Measurements from ENCODE around the gene KCNJ4.
"Not testable (repeated sequence)": the region's sequence is repeated elsewhere in the genome, so short reads cannot be mapped to it uniquely, and the experiment has no call there.

The KCNJ4 gene

GRCh38 chr22:38406617-38407016 is 48.4 kb downstream of the KCNJ4 start:
- DNase-seq: no peak

DNA sequence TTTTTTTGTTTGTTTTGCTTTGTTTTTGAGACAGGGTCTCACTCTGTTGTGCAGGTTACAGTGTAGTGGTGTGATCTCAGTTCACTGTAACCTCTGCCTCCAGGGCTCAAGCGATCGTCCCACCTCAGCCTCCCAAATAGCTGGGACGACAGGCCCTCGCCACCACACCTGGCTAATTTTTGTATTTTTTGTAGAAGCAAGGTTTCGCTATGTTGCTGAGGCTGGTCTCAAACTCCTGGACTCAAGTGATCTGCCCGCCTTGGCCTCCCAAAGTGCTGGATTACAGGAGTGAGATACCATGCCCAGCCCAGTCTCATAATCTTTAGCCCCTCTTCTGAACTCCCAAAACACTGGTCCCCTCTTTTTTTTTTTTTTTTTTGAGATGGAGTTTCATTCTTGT is 50.6 kb downstream of the KCNJ4 start:
- DNase-seq: no peak

GRCh38 chr22:38403812-38404211 is 51.2 kb downstream of the KCNJ4 start:
- DNase-seq: no peak

DNA sequence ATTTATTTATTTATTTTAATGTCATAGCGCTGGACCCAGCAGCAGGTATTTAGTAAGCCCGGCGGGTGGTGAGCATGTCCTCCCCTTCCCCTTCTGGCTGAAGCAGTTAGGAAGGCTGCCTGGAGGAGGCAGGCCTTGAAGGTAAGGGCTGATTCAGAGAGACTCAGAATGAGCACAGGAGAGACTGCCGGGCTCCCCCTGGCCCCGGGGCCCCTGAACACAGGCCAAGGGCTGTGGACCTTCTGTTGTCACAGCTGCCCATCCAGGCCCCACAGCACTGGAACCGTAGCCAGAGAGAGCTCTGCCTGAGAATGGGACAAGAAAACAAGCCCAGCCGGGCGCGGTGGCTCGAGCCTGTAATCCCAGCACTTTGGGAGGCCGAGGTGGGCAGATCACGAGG is 52.8 kb downstream of the KCNJ4 start:
- DNase-seq: no peak

DNA sequence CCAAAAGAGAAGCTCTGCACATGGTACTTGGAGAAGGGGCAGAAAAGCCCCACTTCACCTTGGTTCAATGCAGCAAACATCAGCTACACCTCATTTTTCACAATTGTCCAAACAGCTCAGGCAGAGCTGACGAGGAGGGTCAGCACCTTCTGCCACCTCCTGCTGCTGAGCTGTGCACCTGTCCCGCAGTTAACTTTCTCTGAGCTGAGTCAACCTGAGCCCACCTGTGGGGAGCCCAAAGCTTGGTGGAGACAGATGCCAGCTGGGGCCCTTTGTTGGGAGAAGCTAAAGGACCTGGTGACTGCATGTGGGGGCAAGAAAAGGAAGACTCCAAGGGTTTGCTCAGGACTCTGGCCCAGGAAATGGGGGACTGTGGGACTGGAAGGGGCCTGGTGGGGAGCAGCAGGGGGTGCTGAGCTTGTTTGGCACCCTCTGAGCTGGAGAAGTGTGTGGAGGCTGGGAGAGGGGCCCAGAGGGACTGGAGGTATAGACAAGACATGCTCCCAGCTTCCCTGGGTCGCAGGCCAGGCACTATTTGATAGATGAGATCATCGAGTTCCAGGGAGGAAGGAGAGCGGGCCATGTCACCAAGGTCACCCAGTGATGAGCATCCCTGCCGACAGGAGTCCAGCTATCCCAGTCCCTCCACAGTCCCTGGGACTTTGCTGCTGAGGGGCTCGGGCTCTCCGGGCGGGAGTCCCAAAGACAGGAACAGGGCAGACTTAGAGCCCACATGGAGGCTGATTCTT is 53.5 kb downstream of the KCNJ4 start:
- DNase-seq: no peak

GRCh38 chr22:38400256-38400655 is 54.7 kb downstream of the KCNJ4 start:
- DNase-seq: not testable (repeated sequence)

DNA sequence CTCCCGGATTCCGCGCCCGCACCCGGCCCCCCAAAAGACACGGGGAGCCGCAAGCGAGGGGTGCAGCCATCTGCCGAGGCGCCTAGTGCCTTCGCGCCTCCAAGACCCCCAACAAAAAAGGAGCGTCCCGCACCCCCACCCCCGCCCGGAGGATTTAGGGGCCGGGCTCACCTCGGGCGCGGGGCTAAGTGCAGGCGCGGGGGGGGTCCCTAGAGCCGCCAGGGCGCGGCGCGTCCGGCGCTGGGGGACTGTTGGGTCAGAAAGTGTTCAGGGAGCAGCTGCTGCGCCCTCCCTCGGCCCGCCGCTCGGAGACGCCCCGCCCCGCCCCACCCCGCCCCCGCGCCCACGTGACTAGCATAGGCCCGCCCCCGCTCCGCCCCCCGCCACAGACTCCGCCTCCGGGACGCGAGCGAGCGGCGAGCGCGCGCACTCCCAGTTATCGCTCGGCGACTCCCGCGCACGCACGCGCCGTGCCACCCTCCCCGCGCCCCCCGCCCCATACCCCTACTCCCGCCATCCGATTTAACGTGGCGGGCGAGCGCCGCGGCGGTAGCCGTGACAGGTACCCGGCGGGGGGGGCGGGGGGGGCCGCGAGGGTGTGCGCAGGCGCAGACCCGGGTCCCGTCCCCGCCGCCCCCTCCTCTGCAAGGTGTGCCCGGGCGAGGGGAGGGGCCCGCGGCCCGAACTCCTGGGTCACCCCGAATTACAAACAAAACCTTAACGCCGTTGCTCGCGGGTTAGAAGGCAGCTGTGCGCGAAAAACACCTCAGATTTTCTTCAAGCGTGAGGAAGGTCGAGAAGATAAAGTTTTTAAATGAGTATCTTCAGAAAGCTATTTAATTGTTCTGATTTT is 56.2 kb downstream of the KCNJ4 start:
- DNase-seq: peak; percentile 91

- peak; percentile 82 for DNase-seq
These were observed 56.8 kb downstream of the KCNJ4 start for GRCh38 chr22:38398181-38398608.

DNA sequence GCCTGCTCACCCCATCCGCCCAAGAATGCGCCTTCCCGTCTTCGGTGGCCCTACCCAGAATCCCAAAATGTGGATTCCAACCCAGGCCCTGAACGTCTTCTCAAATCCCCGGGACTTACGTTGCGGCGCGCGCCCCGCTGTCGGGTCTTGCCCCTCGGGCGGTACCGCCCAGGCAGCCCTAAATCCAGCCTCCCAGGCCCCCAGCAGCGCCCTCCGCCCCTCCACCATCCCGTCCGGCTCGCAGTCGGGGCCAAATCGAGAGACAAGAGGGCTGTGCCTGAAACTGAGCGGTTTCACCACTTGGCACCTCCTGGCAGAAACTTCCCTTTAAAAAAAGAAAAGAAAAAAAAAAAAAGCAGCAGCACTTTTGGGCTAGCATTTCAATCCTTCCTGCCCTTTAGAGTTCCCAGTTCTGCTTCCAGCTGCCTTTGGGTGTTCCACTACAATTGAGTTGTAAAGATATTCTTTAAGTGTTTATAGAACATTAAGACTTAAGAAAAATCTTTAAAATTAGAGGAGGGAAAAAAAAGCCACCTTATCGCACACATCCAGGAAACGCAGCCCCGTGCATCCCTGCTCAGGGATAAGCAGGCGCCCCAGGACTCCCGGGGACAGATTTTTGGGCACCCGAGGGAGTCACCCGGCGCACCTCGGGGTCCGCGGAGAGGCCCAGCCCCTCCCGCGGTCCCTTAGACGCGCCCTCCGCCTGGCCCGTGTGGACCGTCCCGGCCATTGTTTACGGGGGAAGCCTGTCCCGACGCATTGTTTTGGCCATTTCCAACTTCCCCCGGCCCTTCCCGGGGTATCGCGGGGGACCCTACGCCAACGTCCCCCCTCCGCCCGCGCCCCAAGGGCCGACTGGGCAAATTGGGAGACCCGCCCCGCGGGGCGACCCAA is 57.6 kb downstream of the KCNJ4 start:
- peak; percentile 52 for DNase-seq

DNA sequence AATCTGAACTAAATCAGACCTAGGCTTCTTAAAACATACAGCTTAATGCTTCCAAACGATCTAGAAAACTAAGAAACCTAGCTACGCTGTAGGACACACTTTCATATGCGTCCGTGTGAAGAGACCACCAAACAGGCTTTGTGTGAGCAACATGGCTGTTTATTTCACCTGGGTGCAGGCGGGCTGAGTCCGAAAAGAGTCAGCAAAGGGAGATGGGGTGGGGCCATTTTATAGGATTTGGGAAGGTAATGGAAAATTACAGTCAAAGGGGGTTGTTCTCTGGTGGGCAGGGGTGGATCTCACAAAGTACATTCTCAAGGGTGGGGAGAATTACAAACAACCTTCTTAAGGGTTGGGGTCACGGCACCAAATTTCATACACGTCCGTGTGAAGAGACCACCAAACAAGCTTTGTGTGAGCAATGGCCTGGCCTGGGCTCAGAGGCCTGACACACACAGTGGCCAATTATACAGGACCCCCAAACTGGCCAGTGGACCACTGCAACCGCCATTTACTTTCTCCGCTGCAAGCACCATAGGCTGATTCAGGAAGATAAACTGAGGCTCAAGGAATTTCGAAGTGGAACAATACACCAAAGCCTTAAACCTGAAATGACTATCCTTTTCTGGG is 58.4 kb downstream of the KCNJ4 start:
- DNase-seq: not testable (repeated sequence)

DNA sequence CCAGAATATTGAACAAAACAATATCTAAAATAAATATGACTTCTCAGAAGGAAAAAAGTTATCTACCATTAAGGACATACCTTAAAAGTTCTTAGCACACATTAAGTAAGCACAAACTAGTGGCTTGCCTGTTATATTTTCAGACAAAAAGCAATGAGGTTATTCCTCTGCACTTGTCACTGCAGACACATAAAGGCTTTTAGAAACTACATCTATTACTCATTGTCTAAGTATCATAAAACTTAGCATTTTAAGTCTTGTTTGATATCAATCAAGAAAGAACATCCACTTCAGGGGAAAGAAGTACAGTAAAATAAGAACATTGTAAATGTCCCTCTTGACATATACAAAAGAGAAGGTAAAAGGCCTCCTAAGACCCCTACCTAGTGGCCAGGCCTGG is 59.1 kb downstream of the KCNJ4 start:
- not testable (repeated sequence) for DNase-seq

DNA sequence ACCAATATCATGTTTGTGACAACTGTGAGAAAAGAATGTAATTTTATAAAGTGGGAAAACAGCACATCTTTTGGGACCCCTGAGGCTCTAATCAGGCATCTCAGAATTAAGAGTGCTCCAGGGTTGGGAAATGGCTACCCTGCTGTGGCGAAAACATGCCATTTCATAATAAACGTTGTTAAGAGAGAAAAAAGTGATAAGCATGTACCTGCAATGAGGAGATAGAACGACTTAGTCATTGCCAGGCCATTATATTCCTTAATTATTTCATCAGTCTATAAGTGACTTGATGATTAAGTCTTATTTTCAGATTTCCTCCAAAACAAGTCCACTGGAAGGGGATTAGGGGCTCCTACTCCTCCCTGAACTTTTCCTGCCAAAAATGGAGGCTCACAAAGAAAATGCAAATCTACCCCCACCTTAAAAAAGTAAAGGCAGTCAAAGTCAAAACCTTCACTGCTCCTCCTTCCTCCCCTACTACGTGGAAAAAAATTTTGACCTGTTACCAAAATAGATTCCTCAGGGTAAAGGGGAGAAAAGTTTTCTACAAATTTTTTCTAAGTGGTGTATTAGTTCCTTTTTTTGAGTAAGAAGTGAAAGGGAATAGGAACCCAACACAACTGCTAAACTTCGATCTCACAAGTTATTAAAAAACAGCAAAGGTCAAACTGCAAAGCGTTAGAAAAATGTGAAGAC is 59.9 kb downstream of the KCNJ4 start:
- DNase-seq: not testable (repeated sequence)

- not testable (repeated sequence) for DNase-seq
These were observed 65.6 kb downstream of the KCNJ4 start for GRCh38 chr22:38389428-38389818.

DNA sequence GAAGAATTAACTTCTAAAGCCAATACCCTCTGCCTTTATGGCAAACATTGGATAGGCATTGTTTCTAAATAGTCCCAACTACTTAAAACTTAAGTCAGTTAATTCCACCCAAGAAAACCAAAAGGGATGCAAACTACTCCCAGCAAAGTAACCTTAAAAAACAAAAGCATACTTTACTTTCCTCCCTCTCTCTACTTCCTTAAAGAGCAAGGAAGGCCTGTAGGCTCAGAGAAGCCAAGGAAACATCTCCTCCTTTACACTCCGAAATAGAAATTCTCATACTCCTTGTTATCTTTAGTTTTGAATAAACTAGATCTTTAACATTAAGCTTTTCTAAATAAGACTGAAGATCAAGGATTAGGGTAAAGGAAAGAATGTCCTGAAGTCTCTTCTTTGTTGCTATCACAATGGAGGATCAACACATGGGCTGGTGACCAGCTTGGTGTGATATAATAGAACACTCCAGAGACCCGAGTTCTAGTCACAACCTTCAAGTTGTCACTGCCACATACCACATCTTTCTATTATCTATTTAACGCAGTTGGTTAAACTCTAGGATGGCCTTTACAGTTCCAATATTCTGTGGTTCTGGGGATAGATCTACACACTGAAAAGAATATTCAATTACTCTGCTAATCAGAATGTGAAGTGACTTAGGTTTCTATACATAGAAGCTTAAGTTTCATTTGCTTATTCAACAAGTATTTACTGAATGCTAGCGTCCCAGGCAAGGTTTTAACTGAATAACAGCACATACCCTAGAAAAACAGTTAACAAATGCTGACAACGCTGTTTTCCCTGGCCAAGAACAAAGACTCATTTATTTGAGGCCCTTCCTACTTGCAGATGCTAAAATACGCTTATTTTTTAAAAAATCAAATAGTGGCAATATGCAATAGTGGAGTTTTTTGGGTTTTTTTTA is 66.2 kb downstream of the KCNJ4 start:
- not testable (repeated sequence) for DNase-seq

- DNase-seq: not testable (repeated sequence)
These were observed 68.1 kb downstream of the KCNJ4 start for GRCh38 chr22:38386918-38387317.

DNA sequence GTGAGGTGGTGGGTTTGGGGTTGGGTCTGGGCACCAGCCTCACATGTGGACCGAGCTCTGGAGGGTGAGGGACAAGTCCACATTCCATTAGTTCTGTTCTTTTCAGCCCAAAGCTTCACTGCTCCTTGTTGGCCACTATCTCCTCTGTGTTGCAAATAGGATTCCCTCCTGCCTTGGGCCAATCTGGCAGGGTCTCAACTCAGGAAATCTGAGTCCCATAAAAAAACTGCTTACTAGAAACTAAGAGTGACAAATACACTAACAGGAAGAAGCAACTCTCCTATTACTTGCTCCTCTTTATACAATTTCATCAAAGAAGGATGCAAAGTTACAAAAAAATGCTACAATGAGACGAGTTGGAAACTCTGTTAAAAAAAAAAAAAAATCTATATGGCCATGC is 71.6 kb downstream of the KCNJ4 start:
- no peak for DNase-seq

- DNase-seq: not testable (repeated sequence)
These were observed 73.6 kb downstream of the KCNJ4 start for GRCh38 chr22:38381371-38381770.
